OCI-LY1 (cell line): Measurements from ENCODE around the gene AMBRA1.

Experiments
- CTCF ChIP-seq: fragments of 200-600 bp; sonication (generic), shearing (Covaris generic); IDR thresholded peaks from 2 replicates; pipeline ENCODE4 v1.5.1; 2017; ENCODE audit warnings: mild to moderate bottlenecking, antibody characterized with exemption, low read length, moderate library complexity, mixed read lengths
- EZH2 ChIP-seq: fragments of 200-600 bp; sonication (generic), shearing (Covaris generic); IDR thresholded peaks from 2 replicates; pipeline ENCODE4 v1.8.0; 2017; ENCODE audit warnings: borderline replicate concordance, mixed run types, mild to moderate bottlenecking, antibody characterized with exemption, low read length, moderate library complexity, mixed read lengths

- TF ChIP-seq CTCF (no peak), EZH2 (no peak)
Measured at GRCh38 chr11:46577058-46577457, 16.8 kb downstream of the AMBRA1 start.
